ENCODE results near the gene SEPTIN1.

DNA sequence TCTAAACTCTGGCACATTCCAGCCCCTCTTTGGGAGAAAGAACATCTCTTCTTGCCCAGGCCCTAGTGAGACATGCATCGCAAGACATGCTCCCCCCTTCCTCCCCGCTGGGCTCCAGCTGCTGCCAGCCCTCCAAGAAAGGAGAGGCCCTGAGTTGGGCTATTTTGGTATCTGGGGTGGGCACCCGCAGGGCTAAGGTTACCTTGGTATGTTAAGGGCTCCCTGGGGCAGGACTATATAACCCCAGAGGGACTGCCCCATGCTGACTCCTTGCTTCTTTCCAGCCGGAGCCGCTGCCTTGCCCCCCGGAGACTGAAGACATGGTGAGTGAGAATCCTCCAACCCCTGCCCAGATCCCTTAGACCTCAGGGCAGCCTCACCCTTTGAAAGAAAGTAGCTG, 7.8 kb downstream of the SEPTIN1 start, which contains the start of gene MYL11:
- TF ChIP-seq, protein P1, sequence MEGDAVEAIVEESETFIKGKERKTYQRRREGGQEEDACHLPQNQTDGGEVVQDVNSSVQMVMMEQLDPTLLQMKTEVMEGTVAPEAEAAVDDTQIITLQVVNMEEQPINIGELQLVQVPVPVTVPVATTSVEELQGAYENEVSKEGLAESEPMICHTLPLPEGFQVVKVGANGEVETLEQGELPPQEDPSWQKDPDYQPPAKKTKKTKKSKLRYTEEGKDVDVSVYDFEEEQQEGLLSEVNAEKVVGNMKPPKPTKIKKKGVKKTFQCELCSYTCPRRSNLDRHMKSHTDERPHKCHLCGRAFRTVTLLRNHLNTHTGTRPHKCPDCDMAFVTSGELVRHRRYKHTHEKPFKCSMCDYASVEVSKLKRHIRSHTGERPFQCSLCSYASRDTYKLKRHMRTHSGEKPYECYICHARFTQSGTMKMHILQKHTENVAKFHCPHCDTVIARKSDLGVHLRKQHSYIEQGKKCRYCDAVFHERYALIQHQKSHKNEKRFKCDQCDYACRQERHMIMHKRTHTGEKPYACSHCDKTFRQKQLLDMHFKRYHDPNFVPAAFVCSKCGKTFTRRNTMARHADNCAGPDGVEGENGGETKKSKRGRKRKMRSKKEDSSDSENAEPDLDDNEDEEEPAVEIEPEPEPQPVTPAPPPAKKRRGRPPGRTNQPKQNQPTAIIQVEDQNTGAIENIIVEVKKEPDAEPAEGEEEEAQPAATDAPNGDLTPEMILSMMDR (conservative IDR thresholded peaks at IDR 0.05; ENCODE audit: low read length): no peak
- TF ChIP-seq EZH2phosphoT487 (IDR thresholded peaks at IDR 0.05; ENCODE audit: borderline replicate concordance, low read depth, low read length): no peak

Measured in OCI-LY7 (cell line).